AG10803 (cell line): ENCODE data around the gene COL4A1.

ENCODE experiments used
- DNase-seq: peaks from one replicate; pipeline ENCODE4 v3.0.0; 2010; ENCODE audit warnings: low read depth
- H3K4me3 ChIP-seq: 2 replicates; pipeline ENCODE4 v1.5.1; 2011; ENCODE audit warnings: mild to moderate bottlenecking, low read length, control low read depth
- TF ChIP-seq, protein P1 (sequence below): conservative IDR thresholded peaks from 2 replicates; pipeline ENCODE4 v1.5.1; 2011; ENCODE audit warnings: mild to moderate bottlenecking, low read length, control low read depth, inconsistent platforms

The COL4A1 gene

DNA sequence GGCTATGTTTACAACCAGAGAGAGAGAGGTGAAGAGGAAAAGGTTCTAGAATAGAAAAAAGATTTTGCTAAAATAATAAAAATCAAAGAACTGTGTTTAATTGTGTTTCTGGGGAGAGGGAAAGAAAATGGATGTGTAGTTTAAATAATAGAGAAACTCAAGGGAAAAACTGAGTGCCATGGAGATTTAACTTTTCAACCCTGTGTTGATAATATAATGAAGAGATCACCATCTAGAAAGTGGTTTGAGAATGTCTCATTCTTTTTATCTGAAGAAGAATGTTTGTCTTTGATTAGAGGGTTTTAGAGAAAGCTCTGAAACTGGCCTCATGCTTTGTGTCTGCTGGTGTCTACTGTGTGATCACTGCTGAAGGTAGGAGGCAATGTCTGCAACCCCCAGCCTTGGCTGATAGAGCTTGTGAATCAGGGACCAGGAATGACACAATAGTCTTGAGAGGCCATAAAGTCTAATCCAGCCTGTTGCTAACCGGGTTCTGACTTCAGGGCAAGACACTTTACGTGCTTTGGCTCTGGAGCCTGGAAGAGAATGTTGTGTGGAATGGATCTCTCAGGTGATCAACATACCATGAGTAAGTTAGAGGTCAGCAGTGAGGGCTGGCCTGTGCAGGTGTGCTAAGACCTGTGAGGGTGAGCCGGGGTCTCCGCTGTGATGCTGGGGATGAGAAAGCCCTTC lies 5.5 kb upstream of the COL4A1 start:
- TF ChIP-seq, protein P1, sequence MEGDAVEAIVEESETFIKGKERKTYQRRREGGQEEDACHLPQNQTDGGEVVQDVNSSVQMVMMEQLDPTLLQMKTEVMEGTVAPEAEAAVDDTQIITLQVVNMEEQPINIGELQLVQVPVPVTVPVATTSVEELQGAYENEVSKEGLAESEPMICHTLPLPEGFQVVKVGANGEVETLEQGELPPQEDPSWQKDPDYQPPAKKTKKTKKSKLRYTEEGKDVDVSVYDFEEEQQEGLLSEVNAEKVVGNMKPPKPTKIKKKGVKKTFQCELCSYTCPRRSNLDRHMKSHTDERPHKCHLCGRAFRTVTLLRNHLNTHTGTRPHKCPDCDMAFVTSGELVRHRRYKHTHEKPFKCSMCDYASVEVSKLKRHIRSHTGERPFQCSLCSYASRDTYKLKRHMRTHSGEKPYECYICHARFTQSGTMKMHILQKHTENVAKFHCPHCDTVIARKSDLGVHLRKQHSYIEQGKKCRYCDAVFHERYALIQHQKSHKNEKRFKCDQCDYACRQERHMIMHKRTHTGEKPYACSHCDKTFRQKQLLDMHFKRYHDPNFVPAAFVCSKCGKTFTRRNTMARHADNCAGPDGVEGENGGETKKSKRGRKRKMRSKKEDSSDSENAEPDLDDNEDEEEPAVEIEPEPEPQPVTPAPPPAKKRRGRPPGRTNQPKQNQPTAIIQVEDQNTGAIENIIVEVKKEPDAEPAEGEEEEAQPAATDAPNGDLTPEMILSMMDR: peak; percentile 42
- DNase-seq: peak; percentile 90
- H3K4me3 ChIP-seq: no peak overlapping the region

DNA sequence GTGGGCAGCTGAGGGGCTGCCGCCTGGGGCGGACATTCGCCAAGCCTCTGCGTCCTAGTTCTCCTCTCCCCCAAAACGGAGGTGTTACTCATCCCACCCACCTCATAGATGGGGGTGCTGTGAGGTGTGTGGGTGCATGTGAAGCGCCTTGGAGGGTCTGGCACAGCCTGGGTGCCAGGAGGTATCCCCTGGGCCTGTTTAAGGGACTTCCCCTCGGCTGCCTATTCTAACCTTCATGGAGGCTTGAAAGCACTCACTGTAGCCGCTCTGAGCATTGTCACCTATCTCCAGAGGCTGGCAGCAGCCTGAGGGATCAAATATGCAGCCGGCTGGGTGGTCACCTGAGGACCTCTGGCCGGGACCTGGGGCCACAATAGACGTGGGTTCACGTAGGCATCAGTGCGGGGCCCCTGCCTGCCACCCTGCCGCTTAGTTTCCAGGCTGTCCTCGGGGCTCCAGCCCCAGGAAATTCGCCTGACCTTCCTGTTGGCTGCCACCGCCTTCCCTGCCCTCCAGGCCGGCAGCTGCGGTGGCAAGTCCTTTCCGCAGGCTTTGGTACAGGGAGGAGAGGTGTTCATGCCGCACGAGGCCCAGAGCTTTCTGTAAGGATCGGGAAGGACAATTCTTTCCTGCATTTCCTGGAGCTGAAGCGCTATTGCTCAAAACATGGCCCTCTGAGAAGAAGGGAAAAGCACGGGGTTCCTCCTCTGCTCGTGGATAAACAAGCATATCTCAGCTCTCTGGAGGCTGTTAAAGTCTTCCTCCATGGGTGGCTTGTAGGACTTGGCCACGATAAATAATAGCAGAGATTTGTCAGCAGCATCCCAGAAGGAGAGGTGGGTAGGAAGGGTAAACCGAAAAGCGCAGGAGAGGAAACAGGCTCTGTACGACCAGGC lies 4.7 kb upstream of the COL4A1 start:
- DNase-seq: no peak
- no peak overlapping the region for H3K4me3 ChIP-seq
- TF ChIP-seq, protein P1: no peak

DNA sequence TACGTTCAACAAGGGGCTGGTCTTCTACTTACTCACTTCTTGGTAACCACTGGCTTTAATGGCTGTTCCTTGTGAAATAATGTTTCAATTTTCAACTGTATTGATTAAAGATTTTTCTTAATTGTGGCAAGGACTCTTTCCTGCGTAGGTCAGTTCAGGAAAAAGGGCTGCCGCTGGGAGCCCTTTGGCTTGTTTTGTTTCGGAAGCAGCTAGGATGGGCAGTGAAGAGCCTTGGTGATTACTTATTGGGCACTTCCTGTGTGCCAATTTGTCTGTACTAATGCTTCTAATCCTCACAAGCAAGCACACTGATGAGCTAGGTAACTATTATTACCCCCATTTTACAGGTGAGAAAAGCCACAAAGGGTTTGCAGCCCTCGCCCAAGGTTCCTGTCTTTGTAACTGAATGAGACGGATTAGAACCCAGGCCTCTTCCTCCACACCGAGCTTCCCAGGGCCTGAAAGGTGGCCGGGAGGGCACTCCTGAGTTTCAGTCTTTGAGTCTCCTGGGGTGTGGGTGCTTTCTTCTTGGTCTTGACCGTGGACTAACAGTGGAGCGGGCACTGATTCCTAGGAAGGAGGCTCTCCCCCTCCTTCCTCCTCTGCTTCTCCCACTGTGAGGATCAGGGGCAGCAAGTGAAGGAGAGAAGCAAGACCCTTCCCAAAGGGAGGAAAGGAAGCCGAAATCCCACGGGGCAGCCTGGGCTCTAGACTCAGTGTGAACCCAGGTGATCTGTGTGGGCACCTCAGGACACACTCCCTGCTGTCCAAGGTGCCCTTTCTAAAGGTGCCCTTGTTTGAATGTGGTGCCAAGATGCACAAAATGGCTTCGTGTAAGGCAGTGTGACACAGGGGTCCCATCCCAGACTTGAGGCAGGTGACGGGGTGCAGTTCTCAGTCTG lies 3.8 kb upstream of the COL4A1 start:
- H3K4me3 ChIP-seq: no peak overlapping the region
- TF ChIP-seq, protein P1: no peak
- DNase-seq: no peak

DNA sequence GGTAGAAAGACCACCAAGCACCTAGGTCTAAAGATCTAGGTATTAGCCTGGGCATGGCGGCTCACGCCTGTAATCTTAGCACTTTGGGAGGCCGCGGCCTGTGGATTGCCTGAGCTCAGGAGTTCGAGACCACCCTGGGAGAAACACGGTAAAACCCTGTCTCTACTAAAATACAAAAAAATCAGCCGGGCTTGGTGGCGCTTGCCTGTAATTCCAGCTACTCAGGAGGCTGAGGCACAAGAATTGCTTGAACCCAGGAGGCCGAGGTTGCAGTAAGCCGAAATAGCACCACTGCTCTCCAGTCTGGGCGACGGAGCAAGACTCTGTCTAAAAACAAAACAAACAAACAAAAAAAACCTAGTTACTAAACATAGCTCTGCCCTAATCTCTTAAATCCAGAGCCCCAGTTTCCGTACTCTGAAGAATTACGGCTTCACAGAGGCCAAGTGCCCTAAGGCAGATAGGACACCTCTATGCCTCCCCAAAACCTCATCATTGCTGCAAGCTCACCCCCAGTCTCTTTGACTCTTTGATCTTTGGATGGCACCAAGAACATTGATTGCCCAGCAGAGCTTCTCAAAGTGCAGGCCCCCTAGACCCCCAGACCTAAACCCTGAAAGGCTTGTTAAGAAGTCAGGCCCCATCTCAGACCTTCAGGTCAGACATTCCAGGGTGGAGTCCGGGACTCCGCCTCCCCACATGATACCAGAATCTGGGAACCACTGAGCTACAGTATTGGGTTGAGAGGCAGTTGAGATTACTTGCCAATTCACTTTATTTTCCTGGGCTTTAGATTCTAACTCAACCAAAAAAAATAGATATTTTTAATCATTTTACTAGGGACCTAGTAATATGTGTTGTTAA lies 2.9 kb upstream of the COL4A1 start:
- peak overlapping the region; percentile 83 for H3K4me3 ChIP-seq
- TF ChIP-seq, protein P1: no peak
- DNase-seq: no peak

DNA sequence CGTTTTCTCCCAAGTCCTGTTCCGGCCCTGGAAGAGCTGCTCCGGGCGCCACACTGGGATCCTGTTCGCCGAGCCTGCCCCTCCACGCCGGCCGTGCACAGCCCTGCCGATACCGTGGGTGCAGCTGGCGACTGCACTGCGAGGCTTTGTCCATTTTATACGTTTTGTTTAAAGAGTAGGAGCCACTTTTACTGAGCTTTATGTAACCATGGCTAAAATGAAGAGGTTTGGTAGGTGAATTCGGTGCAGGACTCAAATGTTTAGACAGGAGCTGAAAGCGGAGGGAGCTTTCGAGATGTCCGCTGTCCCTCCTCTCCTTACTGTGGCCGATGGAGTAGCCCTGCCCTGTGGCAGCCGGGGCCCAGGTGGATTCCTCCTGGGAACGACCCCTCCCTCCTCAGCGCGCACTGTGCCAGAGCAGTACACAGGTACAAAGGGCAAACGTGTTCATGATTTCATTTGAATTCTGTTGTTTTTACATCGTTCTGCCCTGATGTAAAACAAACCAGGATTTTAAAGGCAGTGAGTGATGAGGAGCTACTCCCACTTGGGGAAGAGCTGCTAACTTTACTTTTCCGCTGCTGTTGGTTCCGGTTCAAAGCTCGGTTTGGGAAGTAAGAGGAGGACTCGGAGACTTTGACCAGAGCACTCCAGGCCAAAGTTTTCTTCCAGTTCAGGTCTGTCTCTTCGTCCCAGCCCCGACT lies 1.9 kb upstream of the COL4A1 start:
- TF ChIP-seq, protein P1: no peak
- peak overlapping the region; percentile 83 for H3K4me3 ChIP-seq
- DNase-seq: no peak
